Fibroblast of the aortic adventitia (primary cell): ENCODE data around the gene CREB3L2. TPM values are rescaled to one million over a fixed set of nuclear protein-coding genes. Genes with fewer than 3 reads are reported as not detected.

Source experiments
- DNase-seq: peaks from one replicate; pipeline ENCODE4 v3.0.0-alpha.2; 2010; ENCODE audit warnings: low read depth
- H3K4me3 ChIP-seq: 2 replicates; pipeline ENCODE4 v1.5.1; 2011; ENCODE audit warnings: low read depth, mild to moderate bottlenecking, control low read depth, low read length, moderate library complexity
- CTCF ChIP-seq: IDR thresholded peaks from 2 replicates; pipeline ENCODE4 v1.5.1; 2011; ENCODE audit warnings: mild to moderate bottlenecking, low read length, control low read depth, inconsistent platforms; ENCODE audit not compliant: insufficient read depth
- total RNA-seq: library from RNA; depleted of rRNA; stranded (reverse); fragments of >200 nt; gene quantifications from 2 replicates; pipeline ENCODE4 v1.2.3, GENCODE V29; 2012; ENCODE audit warnings: low replicate concordance

Gene CREB3L2
- total RNA-seq, 1 donor = 36.8 TPM

GRCh38 chr7:138025215-138026186 lies 23.6 kb upstream of the CREB3L2 start:
- no peak for TF ChIP-seq CTCF
- DNase-seq = no peak
- H3K4me3 ChIP-seq = no peak overlapping the region

GRCh38 chr7:138024765-138025164 lies 22.9 kb upstream of the CREB3L2 start:
- no peak overlapping the region for H3K4me3 ChIP-seq
- TF ChIP-seq CTCF = no peak
- no peak for DNase-seq

GRCh38 chr7:138024343-138024691 lies 22.4 kb upstream of the CREB3L2 start:
- DNase-seq = no peak
- no peak overlapping the region for H3K4me3 ChIP-seq
- TF ChIP-seq CTCF = no peak

GRCh38 chr7:138023618-138024342 lies 21.9 kb upstream of the CREB3L2 start:
- TF ChIP-seq CTCF = no peak
- DNase-seq = no peak

GRCh38 chr7:138021889-138022288 lies 20.0 kb upstream of the CREB3L2 start:
- TF ChIP-seq CTCF = no peak
- DNase-seq = no peak

More at GRCh38 chr7:138023618-138024342, 21.9 kb upstream of the CREB3L2 start:
- no peak overlapping the region for H3K4me3 ChIP-seq

GRCh38 chr7:138017992-138018391 lies 16.1 kb upstream of the CREB3L2 start:
- TF ChIP-seq CTCF = no peak
- no peak overlapping the region for H3K4me3 ChIP-seq
- DNase-seq = no peak

More at GRCh38 chr7:138021889-138022288, 20.0 kb upstream of the CREB3L2 start:
- no peak overlapping the region for H3K4me3 ChIP-seq
